SK-N-SH (cell line): ENCODE data around the gene MPPED2. TPM values are rescaled to one million over a fixed set of nuclear protein-coding genes. Genes with fewer than 3 reads are reported as not detected.

Source experiments
- CTCF ChIA-PET: fragments of 300-600, 350-600 bp; formaldehyde crosslinking; extraction: SDS; loops from one replicate; lab custom pipeline; 2021; lab: Yijun Ruan, JAX
- POLR2A ChIA-PET: fragments of 350-600 bp; sonication (Branson Sonifier 250); formaldehyde crosslinking; extraction: SDS; loops from one replicate; lab custom pipeline; 2020; ENCODE audit warnings: antibody characterized with exemption, inconsistent platforms; lab: Yijun Ruan, JAX
- DNase-seq: peaks from one replicate; pipeline ENCODE4 v3.0.0; 2012
- H2AFZ ChIP-seq: fragments of 200-600 bp; sonication (generic); 2 replicates; pipeline ENCODE4 v1.8.1; 2016; ENCODE audit warnings: antibody characterized with exemption, mild to moderate bottlenecking, low read depth
- H3F3A ChIP-seq: fragments of 200-600 bp; sonication (generic); replicated peaks from 2 replicates; pipeline ENCODE3; 2016; ENCODE audit warnings: antibody characterized with exemption, mild to moderate bottlenecking; ENCODE audit not compliant: insufficient read depth
- H3K27ac ChIP-seq, 2 experiments: fragments of 200-500 bp in 1 of 2; fragments of 200-600 bp in 1 of 2; sonication (Bioruptor generic) in 1 of 2; sonication (generic), shearing (Covaris generic) in 1 of 2; 2 replicates each; pipeline versions ENCODE4 v1.5.1 to v1.6.1; 2014 to 2016; ENCODE audit warnings: low read depth in 2 of 2, inconsistent platforms in 1 of 2, low read length in 1 of 2, mild to moderate bottlenecking in 1 of 2, mixed read lengths in 1 of 2
- H3K27me3 ChIP-seq: fragments of 200-600 bp; sonication (generic), shearing (Covaris generic); 2 replicates; pipeline ENCODE4 v1.6.1; 2016; ENCODE audit warnings: mixed run types; ENCODE audit not compliant: insufficient read depth
- H3K36me3 ChIP-seq, 2 experiments: fragments of 200-500 bp in 1 of 2; fragments of 200-600 bp in 1 of 2; sonication (Bioruptor generic) in 1 of 2; sonication (generic) in 1 of 2; replicated peaks in 1 of 2; 2 replicates each; pipeline versions ENCODE3 to v1.5.1; 2014 to 2016; ENCODE audit warnings: low read length in 1 of 2, mild to moderate bottlenecking in 1 of 2; ENCODE audit not compliant: insufficient read depth in 2 of 2, control insufficient read depth in 1 of 2
- H3K4me1 ChIP-seq, 2 experiments: fragments of 200-500 bp in 1 of 2; fragments of 200-600 bp in 1 of 2; sonication (Bioruptor generic) in 1 of 2; sonication (generic), shearing (Covaris generic) in 1 of 2; 2 replicates each; pipeline versions ENCODE4 v1.5.1 to v1.6.1; 2014 to 2016; ENCODE audit warnings: low read depth in 1 of 2, low read length in 1 of 2, mixed run types in 1 of 2; ENCODE audit not compliant: insufficient read depth in 2 of 2, control insufficient read depth in 1 of 2
- H3K4me2 ChIP-seq: fragments of 200-600 bp; sonication (generic), shearing (Covaris generic); 2 replicates; pipeline ENCODE4 v1.6.1; 2017; ENCODE audit warnings: mixed run types
- H3K4me3 ChIP-seq, 2 experiments: fragments of 200-500 bp in 1 of 2; fragments of 200-600 bp in 1 of 2; sonication (Bioruptor generic) in 1 of 2; sonication (generic), shearing (Covaris generic) in 1 of 2; 2 replicates each; pipeline versions ENCODE4 v1.5.1 to v1.8.1; 2014 to 2016; ENCODE audit warnings: low read depth in 2 of 2, inconsistent platforms in 1 of 2, low read length in 1 of 2, mild to moderate bottlenecking in 1 of 2, mixed read lengths in 1 of 2, moderate library complexity in 1 of 2
- H3K79me2 ChIP-seq: fragments of 200-600 bp; sonication (generic); 2 replicates; pipeline ENCODE4 v1.8.1; 2017; ENCODE audit warnings: mild to moderate bottlenecking; ENCODE audit not compliant: insufficient read depth
- H3K9ac ChIP-seq: fragments of 200-600 bp; sonication (generic); 2 replicates; pipeline ENCODE4 v1.6.1; 2017; ENCODE audit warnings: mixed run types
- H3K9me2 ChIP-seq: fragments of 200-600 bp; sonication (generic); 2 replicates; pipeline ENCODE4 v1.6.1; 2017; ENCODE audit warnings: mixed run types
- H3K9me3 ChIP-seq: fragments of 200-600 bp; sonication (generic); 2 replicates; pipeline ENCODE4 v1.6.1; 2017; ENCODE audit warnings: mixed run types, mild to moderate bottlenecking, moderate library complexity
- H4K20me1 ChIP-seq: fragments of 200-600 bp; sonication (generic); 2 replicates; pipeline ENCODE4 v1.6.1; 2017; ENCODE audit warnings: mild to moderate bottlenecking, mixed run types; ENCODE audit not compliant: insufficient read depth
- CHD2 ChIP-seq: fragments of 150-350 bp; IDR thresholded peaks from 2 replicates; pipeline ENCODE4 v1.6.1; 2018; ENCODE audit warnings: low read length; ENCODE audit not compliant: partially characterized antibody
- FOXM1 ChIP-seq: IDR thresholded peaks from 2 replicates; pipeline ENCODE4 v1.4.0; 2012; ENCODE audit warnings: low read depth, mild to moderate bottlenecking
- GATA2 ChIP-seq: sonication (generic); formaldehyde crosslinking; IDR thresholded peaks from 2 replicates; pipeline ENCODE4 v1.5.0; 2020; ENCODE audit warnings: mild to moderate bottlenecking, missing genetic modification reagents
- MAX ChIP-seq: IDR thresholded peaks from 2 replicates; pipeline ENCODE4 v1.4.0; 2012; ENCODE audit warnings: low read depth
- MXI1 ChIP-seq: IDR thresholded peaks from 2 replicates; pipeline ENCODE4 v1.6.1; 2012; ENCODE audit warnings: mild to moderate bottlenecking, low read depth, low read length, improper control_type of control experiment
- REST ChIP-seq: IDR thresholded peaks from 2 replicates; pipeline ENCODE4 v1.6.1; 2012; ENCODE audit warnings: mild to moderate bottlenecking, low read depth, low read length, moderate library complexity
- TEAD4 ChIP-seq: IDR thresholded peaks from 2 replicates; pipeline ENCODE4 v1.4.0; 2012; ENCODE audit warnings: mild to moderate bottlenecking, borderline replicate concordance; ENCODE audit not compliant: insufficient read depth
- USF1 ChIP-seq: IDR thresholded peaks from 2 replicates; pipeline ENCODE4 v1.4.0; 2012; ENCODE audit warnings: low read depth, borderline replicate concordance
- USF2 ChIP-seq: fragments of 150-350 bp; IDR thresholded peaks from 2 replicates; pipeline ENCODE4 v1.6.1; 2017; ENCODE audit warnings: antibody characterized with exemption, low read length, low read depth, borderline replicate concordance
- WGBS: methylation state at CpG from one replicate; pipeline ENCODE4 v1.1.6; 2017; ENCODE audit warnings: low lambda C conversion rate; 5-methylcytosine and 5-hydroxymethylcytosine counted together
- polyA plus RNA-seq, 3 experiments: library from polyadenylated mRNA; depleted of rRNA; stranded (reverse); fragments of >200 nt; gene quantifications; 2 replicates each; pipeline ENCODE4 v1.2.3, GENCODE V29; 2012

The MPPED2 gene
- polyA plus RNA-seq, 1 of the 3 experiments (the other 2 are of a cell fraction): 0.05 TPM

- no peak for TF ChIP-seq MAX
- TF ChIP-seq CHD2: no peak
Measured at GRCh38 chr11:30462421-30462820, 123.7 kb downstream of the MPPED2 start (continued).

GRCh38 chr11:30459821-30460220 lies 126.3 kb downstream of the MPPED2 start:
- no peaks in the 10 kb centered on the region for H3K9me2 ChIP-seq
- H2AFZ ChIP-seq: no peak overlapping the region
- CTCF ChIA-PET: interaction anchor here (1.0 kb wide), 1 partner anchor 22 kb away, joined by 4 read pairs; no protein-coding TSS in a partner anchor
- H3K9ac ChIP-seq: no peak overlapping the region
- H3K4me2 ChIP-seq: no peak overlapping the region
- 35% methylated on average over 3 of the region's 3 CpGs for WGBS
- no peak for TF ChIP-seq USF2
- no peak for TF ChIP-seq CHD2
- TF ChIP-seq USF1: no peak
- TF ChIP-seq REST: no peak
- TF ChIP-seq FOXM1: no peak
- TF ChIP-seq GATA2 (CRISPR knock-in tag): no peak
- no peak for TF ChIP-seq MXI1
- TF ChIP-seq TEAD4: no peak
- no peak for DNase-seq
- no peaks in the 10 kb centered on the region for H3K9me3 ChIP-seq
- no peaks in the 10 kb centered on the region for H3K36me3 ChIP-seq
- POLR2A ChIA-PET: no interaction called here
- H3F3A ChIP-seq: no peaks in the 10 kb centered on the region
- no peaks in the 10 kb centered on the region for H4K20me1 ChIP-seq
- no peaks in the 10 kb centered on the region for H3K79me2 ChIP-seq
- H3K4me1 ChIP-seq: no peaks in the 10 kb centered on the region; a peak in 1 of 4 replicates
- H3K27ac ChIP-seq: no peak overlapping the region
- no peaks in the 10 kb centered on the region for H3K27me3 ChIP-seq
- H3K4me3 ChIP-seq: no peak overlapping the region
